HG03439 (cell line): ENCODE results near the gene CD3D.
"Not testable (repeated sequence)": the region's sequence is repeated elsewhere in the genome, so short reads cannot be mapped to it uniquely, and the experiment has no call there.

Source experiments
- ATAC-seq: cut with Tn5 transposase; IDR thresholded peaks from one replicate; pipeline ENCODE4 v1.9.1; 2021; ENCODE audit warnings: mild to moderate bottlenecking, moderate library complexity; ENCODE audit not compliant: unreplicated experiment

Gene CD3D

DNA sequence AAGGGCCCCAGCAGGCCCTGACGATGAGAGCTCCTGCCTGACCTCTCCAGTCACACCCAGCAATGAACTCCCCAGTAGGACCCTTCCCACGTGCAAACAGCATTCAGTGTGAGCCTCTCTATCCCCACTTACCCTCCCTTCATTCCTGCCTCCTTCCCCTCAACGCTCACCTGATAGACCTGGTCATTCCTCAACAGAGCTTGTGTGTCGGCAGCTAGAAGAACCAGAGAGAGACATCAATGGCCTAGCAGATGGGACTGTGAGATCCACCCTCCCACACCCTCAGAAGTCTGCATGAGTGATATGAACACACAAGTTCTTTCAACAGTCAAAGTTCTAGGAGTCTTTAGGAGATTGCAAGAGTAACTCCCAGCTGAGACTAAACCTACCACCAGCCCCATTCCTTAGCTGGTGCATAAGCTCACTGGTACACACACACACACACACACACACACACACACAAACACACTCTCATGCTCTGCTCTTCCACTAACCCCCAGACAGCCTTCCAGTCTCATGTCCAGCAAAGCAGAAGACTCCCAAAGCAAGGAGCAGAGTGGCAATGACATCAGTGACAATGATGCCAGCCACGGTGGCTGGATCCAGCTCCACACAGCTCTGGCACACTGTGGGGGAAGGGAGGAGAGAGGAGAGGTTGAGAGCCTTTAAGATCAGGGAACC lies 3.1 kb downstream of the CD3D start:
- no peak for ATAC-seq

DNA sequence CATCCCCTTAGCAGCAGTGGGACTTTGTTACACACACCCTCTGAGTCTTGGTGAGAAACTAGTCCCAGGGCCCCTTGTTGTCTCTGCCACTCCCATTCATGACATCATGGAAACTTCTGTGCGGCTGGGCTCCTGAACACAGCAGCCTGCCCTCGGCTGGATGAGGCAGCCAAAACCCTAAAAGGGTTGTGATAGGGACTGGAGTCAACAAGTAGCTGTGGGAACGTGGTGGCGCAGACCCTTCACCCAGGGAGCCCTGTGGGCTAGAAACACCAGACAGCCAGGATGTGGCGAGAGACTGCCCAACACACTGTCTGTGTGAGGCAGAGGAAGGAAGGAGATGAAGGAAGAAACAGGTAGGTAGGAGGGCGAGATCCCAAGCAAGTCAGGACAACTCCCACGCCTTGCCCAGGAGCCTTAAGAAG lies 3.9 kb downstream of the CD3D start:
- ATAC-seq = no peak

DNA sequence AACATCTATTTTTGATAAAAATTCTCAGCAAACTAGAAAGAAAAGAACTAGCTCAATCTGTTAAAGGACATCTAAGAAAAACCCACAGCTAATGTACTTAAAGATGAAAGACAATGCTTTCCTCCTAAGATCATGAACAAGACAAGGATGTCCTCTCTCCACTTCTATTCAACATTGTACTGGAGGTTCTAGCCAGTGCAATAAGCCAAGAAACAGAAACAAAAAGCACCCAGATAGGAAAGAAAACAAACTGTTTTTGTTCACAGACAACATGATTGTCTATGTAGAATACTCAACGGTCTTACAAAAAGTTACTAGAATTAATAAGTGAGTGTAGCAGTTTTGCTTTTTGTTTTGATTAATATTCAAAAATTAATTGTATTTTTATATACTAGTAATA lies 7.8 kb downstream of the CD3D start:
- no peak for ATAC-seq

DNA sequence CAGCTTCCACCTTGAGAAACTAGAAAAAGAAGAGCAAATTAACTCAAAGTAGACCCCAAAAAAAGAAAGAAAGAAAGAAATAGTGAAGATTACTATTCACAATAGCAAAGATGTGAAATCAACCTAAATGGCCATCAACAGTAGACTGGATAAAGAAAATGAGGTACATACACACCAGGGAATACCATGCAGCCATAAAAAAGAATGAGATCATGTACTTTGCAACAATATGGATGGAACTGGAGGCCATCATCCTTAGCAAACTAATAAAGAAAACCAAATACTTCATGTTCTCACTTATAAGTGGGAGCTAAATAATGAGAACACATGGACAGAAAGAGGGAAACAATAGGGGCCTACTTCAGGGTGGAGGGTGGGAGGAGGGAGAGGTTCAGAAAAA lies 13.8 kb downstream of the CD3D start:
- no peak for ATAC-seq

DNA sequence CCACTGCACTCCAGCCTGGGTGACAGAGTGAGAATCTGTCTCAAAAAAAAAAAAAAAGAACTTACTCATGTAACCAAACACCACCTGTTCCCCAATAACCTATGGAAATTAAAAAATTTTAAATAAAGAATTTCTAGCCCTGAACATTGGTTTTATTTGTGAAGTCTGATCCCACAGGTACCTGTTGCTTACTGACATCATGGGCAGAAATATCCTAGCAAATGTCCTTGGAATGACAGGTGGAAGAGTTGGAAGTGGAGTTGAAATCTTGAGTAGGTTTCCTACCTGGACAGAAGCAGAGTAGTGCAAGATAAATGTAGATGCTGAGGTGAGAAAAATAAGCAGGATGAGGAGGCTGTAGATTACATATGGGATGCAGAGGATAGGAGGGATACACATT lies 17.2 kb downstream of the CD3D start:
- no peak for ATAC-seq

DNA sequence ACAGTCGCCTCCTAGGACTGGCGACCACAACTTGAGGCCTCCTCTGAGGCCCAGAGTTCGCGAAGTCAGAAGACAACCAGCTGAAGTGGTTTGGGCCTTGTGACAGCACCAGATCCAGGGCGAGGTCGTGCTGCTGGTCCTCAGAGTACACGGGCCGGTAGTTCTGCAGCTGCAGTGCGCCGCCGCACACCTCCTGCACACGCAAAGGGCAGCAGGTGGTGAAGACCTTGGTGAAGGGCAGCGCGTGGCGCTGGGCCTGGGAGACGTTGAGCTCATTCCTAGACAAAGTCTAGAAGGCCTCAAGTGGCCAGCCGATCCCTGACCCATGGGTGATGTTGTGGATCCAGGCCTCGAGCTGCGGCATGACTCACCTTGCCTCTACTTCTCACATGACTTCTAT lies 19.8 kb downstream of the CD3D start:
- no peak for ATAC-seq

DNA sequence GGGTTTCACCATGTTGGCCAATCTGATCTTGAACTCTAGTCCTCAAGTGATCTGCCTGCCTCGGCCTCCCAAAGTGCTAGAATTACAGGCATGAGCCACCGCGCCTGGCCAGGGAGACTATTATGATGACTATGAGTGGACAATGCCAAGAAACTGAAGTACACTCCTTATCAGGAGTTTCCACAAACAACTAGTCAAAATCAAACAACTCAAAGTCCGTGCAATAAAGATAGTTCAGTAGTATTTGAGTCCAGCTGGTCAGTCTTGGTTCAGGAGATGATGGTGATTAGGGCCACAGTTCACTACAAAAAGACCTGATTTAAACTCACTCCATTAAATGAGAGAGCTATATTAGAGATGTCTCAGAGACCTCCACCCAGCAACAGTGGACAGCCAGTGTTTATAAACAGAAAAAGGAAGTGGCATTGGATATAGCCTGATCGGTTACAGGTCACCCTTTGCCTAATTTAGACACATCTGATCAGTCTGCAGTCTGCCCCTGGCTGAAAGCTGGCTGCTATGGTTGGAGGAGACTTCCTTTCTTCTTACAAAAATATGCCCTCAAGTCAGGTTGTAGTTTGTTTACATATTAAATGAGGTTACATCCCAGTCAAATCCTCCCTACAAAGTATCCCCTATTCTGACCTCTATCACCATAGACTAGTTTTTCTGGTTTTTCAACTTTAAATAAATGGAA lies 21.0 kb downstream of the CD3D start:
- ATAC-seq = no peak

DNA sequence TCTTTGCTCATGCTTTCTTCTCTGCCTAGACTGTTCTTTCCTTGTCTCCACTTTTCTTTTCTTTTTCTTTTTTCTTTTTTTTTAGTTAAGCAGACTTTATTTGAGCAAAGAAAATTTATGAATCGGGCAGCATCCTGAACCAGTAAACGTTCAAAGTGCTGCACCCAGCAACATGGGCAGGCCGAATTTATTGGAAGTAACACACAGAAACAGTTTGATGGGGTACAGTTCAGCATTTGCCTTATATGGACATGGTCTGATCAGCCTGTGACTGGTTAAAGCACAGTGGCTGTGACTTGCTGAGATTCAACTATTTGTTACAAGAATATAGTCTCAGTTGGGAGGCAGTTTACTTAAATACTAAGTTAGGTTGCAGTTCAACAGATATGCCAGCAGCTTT lies 22.0 kb downstream of the CD3D start:
- ATAC-seq = no peak

DNA sequence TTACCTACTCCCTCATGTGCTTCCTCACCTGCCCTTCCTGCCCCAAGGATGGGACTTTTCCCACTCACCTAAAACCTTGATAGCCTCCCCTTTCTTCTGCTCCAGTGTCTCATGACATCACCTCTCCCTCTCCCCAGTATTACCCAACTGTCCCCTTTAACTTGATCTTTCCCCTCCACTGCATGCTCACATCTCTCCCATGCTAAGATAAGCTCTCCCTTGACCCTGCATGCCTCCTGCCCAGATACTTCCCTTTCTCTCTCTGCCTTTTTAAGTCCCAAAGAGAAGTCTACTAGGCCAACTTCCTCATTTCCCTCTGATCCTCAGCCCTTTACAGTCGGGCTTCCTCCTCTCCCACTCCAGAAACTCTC lies 23.2 kb downstream of the CD3D start:
- no peak for ATAC-seq

DNA sequence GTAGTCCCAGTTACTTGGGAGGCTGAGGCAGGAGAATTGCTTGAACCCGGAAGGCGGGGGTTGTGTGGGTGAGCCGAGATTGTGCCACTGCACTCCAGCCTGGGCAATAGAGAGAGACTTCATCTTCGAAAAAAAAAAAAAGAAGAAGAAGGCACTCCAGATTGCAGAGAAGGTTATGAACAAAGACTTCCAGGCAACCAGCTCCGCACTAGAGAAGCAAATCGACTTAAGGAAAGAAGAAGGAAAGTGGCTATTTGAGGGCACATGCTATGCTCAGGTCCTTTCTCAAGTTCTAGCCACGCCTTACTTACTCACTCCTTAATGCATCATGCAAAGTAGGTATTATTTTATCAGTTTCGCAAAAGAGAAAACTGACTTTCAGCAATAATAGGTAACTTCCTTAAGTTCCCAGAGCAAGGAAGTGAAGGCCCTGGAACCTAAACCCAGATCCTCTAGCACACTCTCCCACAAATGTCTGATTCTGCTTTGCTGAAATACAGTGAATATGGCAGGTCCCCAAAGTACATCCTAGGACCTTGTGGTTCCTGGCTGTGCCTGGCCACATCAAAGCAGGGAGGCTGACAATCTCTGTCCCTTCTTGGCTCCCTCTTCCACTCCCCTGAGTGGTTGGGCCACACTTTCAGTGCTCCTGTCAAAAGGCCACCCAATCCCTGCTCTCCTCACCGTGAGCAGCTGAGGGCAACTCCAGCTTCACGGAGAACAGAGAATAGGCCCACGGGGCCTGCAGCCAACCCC lies 23.7 kb downstream of the CD3D start:
- no peak for ATAC-seq

DNA sequence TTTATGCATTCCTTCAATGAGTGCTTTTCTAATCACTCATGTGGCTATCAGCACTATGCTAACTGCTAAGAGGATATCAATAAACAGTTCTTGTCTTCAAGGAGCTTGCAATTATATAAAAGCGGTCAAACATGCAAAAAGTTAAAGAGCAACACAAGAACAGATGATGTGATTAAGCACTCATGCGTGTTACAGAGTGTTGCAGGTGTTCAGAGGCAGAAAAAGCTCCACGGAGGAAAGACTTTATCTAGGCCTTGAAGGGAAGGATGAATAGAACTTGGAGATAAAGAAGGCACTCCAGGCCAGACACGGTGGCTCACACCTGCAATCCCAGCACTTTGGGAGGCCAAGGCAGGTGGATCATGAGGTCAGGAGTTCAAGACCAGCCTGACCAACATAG lies 24.4 kb downstream of the CD3D start:
- ATAC-seq = no peak

DNA sequence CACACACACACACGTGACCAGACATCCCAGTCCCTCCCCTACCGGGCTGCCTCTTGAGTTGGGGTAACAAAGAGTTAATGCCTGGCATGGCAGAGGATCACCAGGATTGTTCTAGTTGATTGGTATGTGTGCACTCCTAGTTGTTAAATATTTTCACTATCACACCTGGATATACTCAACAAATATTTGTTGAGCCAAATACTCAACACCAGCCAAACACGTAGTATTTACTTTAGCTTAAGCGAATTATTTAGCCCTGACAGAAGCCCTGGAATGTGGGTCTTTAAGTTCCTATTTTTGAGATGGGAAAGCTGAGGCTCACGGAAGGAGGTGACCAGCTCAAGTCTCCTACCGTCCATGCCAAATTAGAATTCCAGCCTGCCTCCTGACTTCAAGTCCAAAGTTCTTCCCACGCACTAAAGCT lies 27.5 kb downstream of the CD3D start:
- ATAC-seq = no peak

DNA sequence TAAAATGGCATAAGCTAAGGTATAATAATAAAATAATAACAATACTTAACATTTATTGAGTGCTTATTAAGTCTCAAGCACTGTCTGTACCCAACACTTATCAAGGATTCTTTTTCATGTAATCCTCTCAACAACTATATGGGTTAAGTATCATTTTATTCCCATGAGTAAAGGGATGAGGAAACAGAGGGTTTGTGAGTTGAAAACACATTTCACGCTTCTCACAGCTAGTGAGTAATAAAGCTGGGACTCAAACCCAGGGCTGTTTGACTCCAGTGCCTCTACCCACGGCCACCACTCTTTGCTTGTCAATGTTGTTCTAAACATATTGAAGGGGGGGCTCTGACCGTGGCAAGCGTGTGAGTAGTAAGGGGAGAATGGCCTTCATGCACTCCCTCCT lies 29.3 kb downstream of the CD3D start:
- no peak for ATAC-seq

DNA sequence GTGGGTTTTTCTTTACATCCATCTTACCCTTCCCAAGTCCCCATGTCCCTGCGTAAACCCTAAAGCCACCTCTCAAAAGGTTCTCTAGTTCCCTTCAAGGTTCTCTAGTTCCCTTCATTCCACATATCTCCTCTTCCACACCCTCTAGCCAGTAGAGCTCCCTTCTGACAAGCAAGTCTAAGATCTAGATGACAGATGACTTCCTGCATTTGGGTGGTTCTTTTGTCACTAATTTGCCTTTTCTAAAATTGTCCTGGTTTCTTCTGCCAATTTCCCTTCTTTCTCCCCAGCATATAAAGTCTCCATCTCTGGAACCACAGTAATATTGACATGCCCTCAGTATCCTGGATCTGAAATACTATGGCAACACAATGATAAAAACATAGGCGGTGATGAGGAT lies 30.2 kb downstream of the CD3D start:
- ATAC-seq = no peak

DNA sequence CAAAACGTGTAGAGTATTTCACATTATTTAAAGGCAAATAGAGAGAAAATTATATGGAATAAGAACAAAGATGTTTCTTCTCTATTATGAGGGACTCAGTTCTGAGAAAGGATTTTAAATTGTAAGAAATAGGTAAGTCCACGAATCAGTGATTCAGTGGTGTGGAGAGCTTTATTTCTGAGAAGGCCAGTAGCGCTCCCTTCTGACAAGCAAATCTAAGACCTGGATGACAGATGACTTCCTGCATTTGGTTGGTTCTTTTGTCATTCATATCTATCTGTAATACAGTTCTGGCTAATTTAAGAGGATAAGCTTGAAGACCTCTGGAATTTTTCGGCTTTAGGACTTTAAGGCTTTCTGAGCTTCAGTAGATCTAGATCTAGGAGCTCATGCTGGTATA lies 31.0 kb downstream of the CD3D start:
- ATAC-seq = no peak

DNA sequence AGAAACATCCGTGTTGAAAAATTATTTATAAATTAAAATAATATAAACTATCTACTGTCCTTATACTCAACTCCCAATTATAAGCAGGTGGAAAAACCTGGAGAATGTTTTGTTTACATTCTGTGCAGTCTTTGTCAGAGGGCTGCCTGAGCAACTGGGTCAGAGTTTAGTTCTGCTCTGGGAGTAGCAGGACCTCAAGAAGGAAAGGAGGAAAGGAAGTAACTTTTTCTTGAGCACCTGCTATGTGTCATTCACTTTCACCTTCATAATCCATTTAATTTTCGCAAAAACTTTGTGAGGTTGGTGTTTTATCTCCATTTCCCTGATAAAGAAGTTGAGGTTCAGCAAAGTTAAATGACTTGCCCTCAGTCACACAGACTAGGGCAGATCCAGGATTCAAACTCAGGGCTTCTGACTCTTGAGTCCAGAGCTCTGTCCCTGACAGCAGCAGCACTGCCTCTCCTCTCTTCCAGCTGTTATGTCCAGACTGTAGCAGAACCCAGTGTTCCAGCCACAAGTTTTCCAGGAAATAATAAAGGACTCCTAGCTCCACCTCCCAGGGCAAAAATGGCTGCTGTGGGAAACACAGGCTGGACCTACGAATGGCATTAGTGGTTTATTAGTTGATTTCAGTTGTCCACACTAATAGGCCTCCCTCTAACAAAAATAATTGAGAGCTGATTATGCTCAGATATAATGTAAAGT lies 31.6 kb downstream of the CD3D start:
- ATAC-seq = no peak

DNA sequence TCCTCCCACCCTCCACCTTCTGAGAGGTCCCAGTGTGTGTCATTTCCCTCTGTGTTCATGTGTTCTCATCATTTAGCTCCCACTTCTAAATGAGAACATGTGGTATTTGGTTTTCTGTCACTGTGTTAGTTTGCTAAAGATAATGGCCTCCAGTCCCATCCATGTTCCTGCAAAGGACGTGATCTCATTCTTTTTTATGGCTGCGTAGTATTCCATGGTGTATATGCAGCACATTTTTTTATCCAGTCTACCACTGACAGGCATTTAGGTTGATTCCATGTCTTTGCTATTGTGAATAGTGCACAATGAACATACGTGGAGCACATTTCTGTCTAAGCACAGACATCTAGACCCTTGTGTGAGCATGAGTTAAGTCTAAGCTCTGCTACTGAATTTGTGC lies 32.2 kb downstream of the CD3D start:
- no peak for ATAC-seq

DNA sequence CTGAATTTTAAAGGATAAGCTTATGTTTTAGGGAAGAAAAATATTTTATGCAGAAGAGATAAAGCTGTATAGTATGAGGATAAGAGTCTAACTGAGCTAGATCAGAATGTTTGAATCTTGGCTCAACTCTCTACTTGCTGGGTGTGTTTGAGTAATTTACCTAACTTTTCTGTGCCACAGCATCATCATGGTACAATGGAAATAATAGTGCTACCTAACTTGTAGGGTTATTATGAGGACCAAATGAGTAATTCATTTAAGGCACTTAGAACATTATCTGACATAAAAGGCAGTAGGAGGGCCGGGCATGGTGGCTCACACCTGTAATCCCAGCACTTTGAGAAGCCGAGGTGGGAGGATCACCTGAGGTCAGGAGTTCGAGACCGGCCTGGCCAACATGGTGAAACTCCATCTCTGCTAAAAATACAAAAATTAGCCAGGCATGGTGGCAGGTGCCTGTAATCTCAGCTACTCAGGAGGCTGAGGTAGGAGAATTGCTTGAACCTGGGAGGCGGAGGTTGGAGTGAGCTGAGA lies 33.4 kb downstream of the CD3D start:
- not testable (repeated sequence) for ATAC-seq

DNA sequence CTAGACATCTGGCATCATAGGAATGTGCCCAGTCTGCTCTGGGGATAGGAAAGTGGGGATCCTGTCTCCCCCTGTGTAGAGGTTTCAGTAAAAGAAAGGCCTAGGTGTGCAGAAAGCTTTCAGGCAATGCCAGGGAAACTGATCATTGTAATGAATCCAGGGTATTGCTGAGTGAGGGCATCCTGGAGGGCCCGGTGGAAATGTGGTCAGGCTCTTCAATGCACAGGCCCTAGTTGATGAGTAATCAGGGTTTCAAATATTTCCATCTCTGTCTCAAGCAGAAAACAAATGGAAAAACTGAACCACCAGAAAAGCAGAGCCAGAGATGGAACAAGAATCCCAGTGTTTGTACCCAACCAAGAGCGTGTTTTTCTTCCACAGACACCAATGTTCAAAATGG lies 35.9 kb downstream of the CD3D start:
- ATAC-seq = no peak

DNA sequence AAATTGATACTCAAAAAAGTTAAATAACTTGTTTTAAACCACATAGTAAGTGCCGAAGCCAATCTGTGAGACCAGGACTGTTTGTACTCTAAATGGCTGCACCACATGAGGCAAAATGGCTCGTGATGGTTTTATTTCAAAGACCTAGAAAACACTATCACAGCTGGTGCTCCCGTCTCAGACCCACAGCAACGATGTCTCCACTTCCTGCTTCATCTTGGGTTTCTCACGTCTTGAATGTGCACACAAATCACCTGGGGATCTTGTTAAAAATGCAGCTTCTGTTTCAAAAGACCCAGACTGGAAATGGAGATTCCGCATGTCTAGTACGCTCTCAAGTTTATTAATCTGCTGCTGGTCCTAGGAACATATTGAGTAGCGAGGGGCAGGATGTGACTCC lies 36.8 kb downstream of the CD3D start:
- ATAC-seq = no peak

DNA sequence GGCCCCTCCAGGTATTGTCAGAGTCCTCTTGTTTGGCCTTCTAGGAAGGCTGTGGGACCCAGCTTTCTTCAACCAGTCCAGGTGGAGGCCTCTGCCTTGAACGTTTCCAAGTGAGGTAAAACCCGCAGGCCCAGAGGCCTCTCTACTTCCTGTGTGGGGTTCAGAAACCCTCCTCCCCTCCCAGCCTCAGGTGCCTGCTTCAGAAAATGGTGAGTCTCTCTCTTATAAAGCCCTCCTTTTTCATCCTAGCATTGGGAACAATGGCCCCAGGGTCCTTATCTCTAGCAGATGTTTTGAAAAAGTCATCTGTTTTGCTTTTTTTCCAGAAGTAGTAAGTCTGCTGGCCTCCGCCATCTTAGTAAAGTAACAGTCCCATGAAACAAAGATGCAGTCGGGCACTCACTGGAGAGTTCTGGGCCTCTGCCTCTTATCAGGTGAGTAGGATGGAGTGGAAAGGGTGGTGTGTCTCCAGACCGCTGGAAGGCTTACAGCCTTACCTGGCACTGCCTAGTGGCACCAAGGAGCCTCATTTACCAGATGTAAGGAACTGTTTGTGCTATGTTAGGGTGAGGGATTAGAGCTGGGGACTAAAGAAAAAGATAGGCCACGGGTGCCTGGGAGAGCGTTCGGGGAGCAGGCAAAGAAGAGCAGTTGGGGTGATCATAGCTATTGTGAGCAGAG lies 37.8 kb downstream of the CD3D start, which contains the start of gene CD3E:
Gene CD3E, plus strand, starts transcription at position 163 of the 681 bp plus-strand sequence. Its CDS starts 223 bp downstream, at position 386.
- ATAC-seq = no peak
